GM12878 (cell line): ENCODE measurements around the gene SSB. TPM values are rescaled to one million over a fixed set of nuclear protein-coding genes. Genes with fewer than 3 reads are reported as not detected.

Experiments
- ATAC-seq: fragments of 200-7000 bp; cut with Tn5 transposase; 3 replicates; pipeline ENCODE4 v1.9.1; 2020; ENCODE audit warnings: mild to moderate bottlenecking, moderate library complexity
- BruUV-seq: library from RNA; stranded (reverse); fragments of 400-500 nt; replicated peaks from 2 replicates; lab custom pipeline; 2021; lab: Mats Ljungman, UMichigan
- CTCF ChIA-PET: fragments of 300-600 bp; sonication (Branson Sonifier 250); formaldehyde crosslinking; extraction: SDS; loops from one replicate; lab custom pipeline; 2021; ENCODE audit warnings: inconsistent platforms; lab: Yijun Ruan, JAX
- POLR2A ChIA-PET: fragments of 350-600 bp; formaldehyde crosslinking; extraction: SDS; loops from one replicate; lab custom pipeline; 2021; ENCODE audit warnings: inconsistent platforms; lab: Charles Lee
- RAD21 ChIA-PET: fragments of 300-600 bp; sonication (Branson Sonifier 250); formaldehyde crosslinking; loops from one replicate; lab custom pipeline; 2023; ENCODE audit warnings: antibody characterized with exemption; ENCODE audit not compliant: unreplicated experiment; lab: Charles Lee
- SMC1A ChIA-PET: fragments of 300-600 bp; sonication (Branson Sonifier 250); formaldehyde crosslinking; loops from one replicate; lab custom pipeline; 2023; ENCODE audit not compliant: unreplicated experiment, uncharacterized antibody; lab: Charles Lee
- DNase-seq: peaks from one replicate; pipeline ENCODE4 v3.0.0-alpha.2; 2011; ENCODE audit warnings: low read depth, low spot score
- FAIRE-seq: peaks from 3 replicates; lab custom pipeline; 2011; peaks lifted over from hg19 to GRCh38; lab: Jason Lieb, UNC
- H2AFZ ChIP-seq: 2 replicates; pipeline ENCODE4 v1.6.0; 2011; ENCODE audit warnings: low read depth, low read length, control low read depth; ENCODE audit not compliant: control insufficient read depth
- H3K27ac ChIP-seq: 2 replicates; pipeline ENCODE4 v1.5.1; 2011; ENCODE audit warnings: control low read depth; ENCODE audit not compliant: control insufficient read depth, insufficient read depth
- H3K27me3 ChIP-seq, 2 experiments: replicated peaks in 1 of 2; 2 replicates each; pipeline versions ENCODE4 v1.6.0 to v1.6.1; 2011; ENCODE audit warnings: low read length in 1 of 2; ENCODE audit not compliant: control insufficient read depth in 2 of 2, insufficient read depth in 2 of 2
- H3K36me3 ChIP-seq, 2 experiments: 2 replicates each; pipeline ENCODE4 v1.5.1; 2011; ENCODE audit warnings: low read length in 1 of 2; ENCODE audit not compliant: control insufficient read depth in 2 of 2, insufficient read depth in 2 of 2
- H3K4me1 ChIP-seq: 2 replicates; pipeline ENCODE4 v1.6.1; 2011; ENCODE audit warnings: mild to moderate bottlenecking, low read length, moderate library complexity, mixed read lengths; ENCODE audit not compliant: control insufficient read depth, insufficient read depth
- H3K4me2 ChIP-seq: 2 replicates; pipeline ENCODE4 v1.6.0; 2011; ENCODE audit warnings: control low read depth; ENCODE audit not compliant: control insufficient read depth, insufficient read depth
- H3K4me3 ChIP-seq: fragments of 200-600 bp; sonication (generic); 2 replicates; pipeline ENCODE4 v1.5.1; 2016
- H3K79me2 ChIP-seq: 2 replicates; pipeline ENCODE4 v1.6.0; 2011; ENCODE audit warnings: low read length; ENCODE audit not compliant: control insufficient read depth, insufficient read depth
- H3K9ac ChIP-seq: 2 replicates; pipeline ENCODE4 v1.8.0; 2011; ENCODE audit warnings: low read length, control low read depth, mixed read lengths; ENCODE audit not compliant: control insufficient read depth, insufficient read depth
- H3K9me3 ChIP-seq: replicated peaks from 3 replicates; pipeline ENCODE4 v1.5.1; 2011; ENCODE audit warnings: mild to moderate bottlenecking, low read length; ENCODE audit not compliant: control insufficient read depth, insufficient read depth
- H4K20me1 ChIP-seq: 2 replicates; pipeline ENCODE4 v1.6.0; 2011; ENCODE audit not compliant: control insufficient read depth, insufficient read depth
- BCL3 ChIP-seq: IDR thresholded peaks from 2 replicates; pipeline ENCODE4 v1.6.1; 2011; ENCODE audit warnings: borderline replicate concordance, low read depth, mild to moderate bottlenecking, moderate library complexity, low read length; ENCODE audit not compliant: insufficient read depth, poor library complexity, severe bottlenecking
- BCLAF1 ChIP-seq: fragments of 450-650 bp; IDR thresholded peaks from 2 replicates; pipeline ENCODE4 v1.6.1; 2017; ENCODE audit warnings: antibody characterized with exemption, mild to moderate bottlenecking, moderate library complexity
- CHD2 ChIP-seq: IDR thresholded peaks from 2 replicates; pipeline ENCODE4 v1.6.1; 2011; ENCODE audit warnings: low read depth, low read length, improper control_type of control experiment, borderline replicate concordance
- DPF2 ChIP-seq: fragments of 450-650 bp; IDR thresholded peaks from 2 replicates; pipeline ENCODE4 v1.6.1; 2017; ENCODE audit warnings: mild to moderate bottlenecking
- E4F1 ChIP-seq: fragments of 450-650 bp; IDR thresholded peaks from 2 replicates; pipeline ENCODE4 v1.6.1; 2018; ENCODE audit warnings: borderline replicate concordance, mild to moderate bottlenecking; ENCODE audit not compliant: partially characterized antibody
- HDGF ChIP-seq: fragments of 450-650 bp; IDR thresholded peaks from 2 replicates; pipeline ENCODE4 v1.6.1; 2016; ENCODE audit warnings: antibody characterized with exemption
- MYB ChIP-seq: fragments of 150-350 bp; IDR thresholded peaks from 2 replicates; pipeline ENCODE4 v1.6.1; 2014; ENCODE audit warnings: mild to moderate bottlenecking, low read depth, low read length, borderline replicate concordance
- PKNOX1 ChIP-seq: fragments of 450-650 bp; IDR thresholded peaks from 2 replicates; pipeline ENCODE4 v1.6.1; 2016; ENCODE audit warnings: mild to moderate bottlenecking
- TCF3 ChIP-seq: IDR thresholded peaks from 2 replicates; pipeline ENCODE4 v1.6.1; 2012; ENCODE audit warnings: low read depth, mild to moderate bottlenecking, low read length, borderline replicate concordance; ENCODE audit not compliant: insufficient read depth
- ZBED1 ChIP-seq: IDR thresholded peaks from 2 replicates; pipeline ENCODE4 v1.6.1; 2016; ENCODE audit warnings: borderline replicate concordance
- ZNF274 ChIP-seq: IDR thresholded peaks from one replicate; pipeline ENCODE4 v1.8.0; 2011; ENCODE audit not compliant: insufficient read length, insufficient read depth
- ZZZ3 ChIP-seq: IDR thresholded peaks from 2 replicates; pipeline ENCODE4 v1.6.1; 2011; ENCODE audit warnings: low read depth; ENCODE audit not compliant: control insufficient read depth, insufficient read length
- WGBS: methylation state at CpG from one replicate; pipeline ENCODE4 v1.1.6; 2016; ENCODE audit warnings: low lambda C conversion rate; ENCODE audit not compliant: insufficient replicate concordance, insufficient coverage; ENCODE audit errors: missing lambda C conversion rate; 5-methylcytosine and 5-hydroxymethylcytosine counted together
- in situ Hi-C: fragments of 300-500 bp; cut with MboI; formaldehyde crosslinking; loops from 9 replicates; pipeline ENCODE4 v1.14.3; 2018; ENCODE audit warnings: mixed read lengths
- intact Hi-C: fragments of 100-400 bp; cut with micrococcal nuclease; formaldehyde crosslinking; loops from one replicate; pipeline ENCODE4 v1.14.2; 2022; ENCODE audit not compliant: unreplicated experiment
- polyA plus RNA-seq, 11 experiments: library from polyadenylated mRNA; depleted of rRNA in 4 of 11; unstranded in 6 of 11; stranded (reverse) in 5 of 11; fragments of >200 nt; fragmentation: Nextera tagmentation in 4 of 11; fragmentation: Illumina TruSeq in 1 of 11; extraction: Ambion mirVana in 4 of 11; extraction: Trizol in 1 of 11; gene quantifications; 1 replicate in 1 of 11; 2 replicates in 10 of 11; pipeline versions ENCODE4 v1.2.1 to v1.2.3, GENCODE V29; 2011 to 2016; ENCODE audit warnings: inconsistent platforms in 2 of 11, missing spikeins in 2 of 11, low read depth in 1 of 11
- total RNA-seq, 4 experiments: library from RNA; depleted of rRNA in 3 of 4; stranded (reverse); fragments of >200 nt in 3 of 4; fragmentation: Illumina TruSeq in 1 of 4; extraction: Trizol in 1 of 4; gene quantifications; 2 replicates each; pipeline versions ENCODE4 v1.2.1 to v1.2.3, GENCODE V29; 2013 to 2021

Gene SSB
- total and polyA plus RNA-seq, 10 of the 15 experiments (the other 5 are each of a cell fraction or from before 2014, with no cell fraction given), result 103 to 313 (median 200) TPM

GRCh38 chr2:169782513-169782912, 16.2 kb upstream of the SSB start:
- WGBS, result 100% methylated on average over 1 of the region's 1 CpG
- intact Hi-C loops, result no loop called here
- TF ChIP-seq CHD2 (no peak), TCF3 (no peak), ZBED1 (no peak), MYB (no peak), E4F1 (no peak), ZZZ3 (no peak), PKNOX1 (no peak), BCLAF1 (no peak), ZNF274 (no peak), HDGF (no peak), DPF2 (no peak), BCL3 (no peak)

More at GRCh38 chr2:169782513-169782912, 16.2 kb upstream of the SSB start:
- DNase-seq (no peak), FAIRE-seq (no peak), ATAC-seq (no peak)
- Histone ChIP-seq H3K9ac (no peak overlapping the region), H3K27ac (no peak overlapping the region), H3K4me1 (no peaks in the 10 kb centered on the region), H3K4me3 (no peak overlapping the region), H3K27me3 (no peaks in the 10 kb centered on the region), H3K36me3 (no peaks in the 10 kb centered on the region), H2AFZ (no peak overlapping the region), H4K20me1 (no peaks in the 10 kb centered on the region), H3K9me3 (no peaks in the 10 kb centered on the region), H3K79me2 (no peaks in the 10 kb centered on the region), H3K4me2 (no peak overlapping the region)
- ChIA-PET POLR2A (no interaction called here), RAD21 (no interaction called here), CTCF (interaction anchor here (0.6 to 1.0 kb wide), 3 partner anchors 12 to 144 kb away, joined by 3 to 4 read pairs (median 3); no protein-coding TSS in a partner anchor), SMC1A (interaction anchor here (1.0 kb wide), 1 partner anchor 20 kb away, joined by 3 read pairs; no protein-coding TSS in a partner anchor)
- no TSS peak for BruUV-seq
- in situ Hi-C loops, result no loop called here
